HFF-Myc (cell line): ENCODE measurements around the gene PROSER2.
A peak's percentile ranks its signal among the peaks of the same experiment; 100 is the strongest.

Experiments
- DNase-seq: peaks from one replicate; pipeline ENCODE4 v3.0.0-alpha.2; 2011; ENCODE audit warnings: low read depth; ENCODE audit errors: extremely low read depth
- H3K4me3 ChIP-seq: replicated peaks from 2 replicates; pipeline ENCODE4 v1.5.1; 2011; ENCODE audit warnings: low read depth, mild to moderate bottlenecking, control low read depth, low read length
- TF ChIP-seq, protein P1 (sequence below): IDR thresholded peaks from 2 replicates; pipeline ENCODE4 v1.5.1; 2012; ENCODE audit warnings: mild to moderate bottlenecking, low read depth, low read length, control low read depth; ENCODE audit errors: missing control alignments

Gene PROSER2, protein sequence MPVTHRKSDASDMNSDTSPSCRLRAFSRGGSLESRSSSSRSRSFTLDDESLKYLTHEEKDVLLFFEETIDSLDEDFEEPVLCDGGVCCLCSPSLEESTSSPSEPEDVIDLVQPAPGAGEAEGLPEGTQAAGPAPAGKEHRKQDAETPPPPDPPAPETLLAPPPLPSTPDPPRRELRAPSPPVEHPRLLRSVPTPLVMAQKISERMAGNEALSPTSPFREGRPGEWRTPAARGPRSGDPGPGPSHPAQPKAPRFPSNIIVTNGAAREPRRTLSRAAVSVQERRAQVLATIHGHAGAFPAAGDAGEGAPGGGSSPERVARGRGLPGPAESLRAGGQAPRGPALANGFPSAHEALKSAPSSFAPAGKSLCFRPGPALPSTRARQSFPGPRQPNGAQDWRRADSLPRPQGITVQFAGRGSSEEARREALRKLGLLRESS

DNA sequence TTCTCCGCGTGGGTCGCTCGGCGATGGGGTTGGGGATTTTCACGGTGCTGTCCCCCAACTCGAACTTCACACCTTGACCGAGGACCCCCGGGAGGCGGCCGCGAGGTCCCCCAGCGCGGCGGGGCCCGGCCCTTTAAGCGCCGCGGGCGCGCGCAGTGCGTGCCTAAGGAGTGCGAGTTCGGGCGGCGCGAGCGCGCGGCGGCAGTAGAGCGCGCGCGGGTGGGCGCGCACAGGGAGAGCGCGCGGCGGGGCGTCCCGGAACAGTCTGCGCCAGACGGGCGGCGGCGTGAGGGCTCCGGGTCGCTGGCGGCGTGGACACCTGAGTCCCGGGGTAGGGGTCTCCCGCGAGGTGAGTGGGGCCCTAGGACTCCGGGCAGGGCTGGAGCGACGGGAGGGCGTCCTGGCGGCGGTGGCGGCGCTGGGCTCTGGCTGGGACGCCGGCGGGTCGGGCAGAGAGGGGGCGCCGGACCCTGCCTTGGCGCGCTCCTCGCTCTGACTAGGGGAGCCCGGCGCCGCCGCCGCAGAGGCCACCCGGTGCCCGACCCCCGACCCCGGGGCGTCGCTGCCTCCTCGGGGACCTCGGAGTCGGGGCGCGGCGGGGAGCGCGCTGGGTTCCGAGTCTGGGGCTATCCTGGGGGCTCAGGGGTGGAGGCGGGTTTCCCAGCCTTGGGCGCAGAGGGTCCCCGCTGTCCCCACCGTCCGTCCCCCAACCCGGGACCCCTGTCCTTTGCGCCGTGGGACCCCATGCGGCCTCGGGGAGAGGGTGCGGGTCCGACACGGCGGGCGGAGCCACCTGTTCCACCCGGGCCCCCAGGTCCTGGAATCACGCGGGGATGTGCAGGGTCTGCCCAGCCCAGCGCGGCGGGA, at the start of gene PROSER2:
PROSER2 (plus strand) TSS at position 235 of the 867 bp plus-strand sequence. CDS start 28,722 bp downstream, outside the sequence.
- no peak for DNase-seq
- peak within 1 kb of the TSS; percentile 53 for H3K4me3 ChIP-seq
- TF ChIP-seq, protein P1, sequence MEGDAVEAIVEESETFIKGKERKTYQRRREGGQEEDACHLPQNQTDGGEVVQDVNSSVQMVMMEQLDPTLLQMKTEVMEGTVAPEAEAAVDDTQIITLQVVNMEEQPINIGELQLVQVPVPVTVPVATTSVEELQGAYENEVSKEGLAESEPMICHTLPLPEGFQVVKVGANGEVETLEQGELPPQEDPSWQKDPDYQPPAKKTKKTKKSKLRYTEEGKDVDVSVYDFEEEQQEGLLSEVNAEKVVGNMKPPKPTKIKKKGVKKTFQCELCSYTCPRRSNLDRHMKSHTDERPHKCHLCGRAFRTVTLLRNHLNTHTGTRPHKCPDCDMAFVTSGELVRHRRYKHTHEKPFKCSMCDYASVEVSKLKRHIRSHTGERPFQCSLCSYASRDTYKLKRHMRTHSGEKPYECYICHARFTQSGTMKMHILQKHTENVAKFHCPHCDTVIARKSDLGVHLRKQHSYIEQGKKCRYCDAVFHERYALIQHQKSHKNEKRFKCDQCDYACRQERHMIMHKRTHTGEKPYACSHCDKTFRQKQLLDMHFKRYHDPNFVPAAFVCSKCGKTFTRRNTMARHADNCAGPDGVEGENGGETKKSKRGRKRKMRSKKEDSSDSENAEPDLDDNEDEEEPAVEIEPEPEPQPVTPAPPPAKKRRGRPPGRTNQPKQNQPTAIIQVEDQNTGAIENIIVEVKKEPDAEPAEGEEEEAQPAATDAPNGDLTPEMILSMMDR = no peak

DNA sequence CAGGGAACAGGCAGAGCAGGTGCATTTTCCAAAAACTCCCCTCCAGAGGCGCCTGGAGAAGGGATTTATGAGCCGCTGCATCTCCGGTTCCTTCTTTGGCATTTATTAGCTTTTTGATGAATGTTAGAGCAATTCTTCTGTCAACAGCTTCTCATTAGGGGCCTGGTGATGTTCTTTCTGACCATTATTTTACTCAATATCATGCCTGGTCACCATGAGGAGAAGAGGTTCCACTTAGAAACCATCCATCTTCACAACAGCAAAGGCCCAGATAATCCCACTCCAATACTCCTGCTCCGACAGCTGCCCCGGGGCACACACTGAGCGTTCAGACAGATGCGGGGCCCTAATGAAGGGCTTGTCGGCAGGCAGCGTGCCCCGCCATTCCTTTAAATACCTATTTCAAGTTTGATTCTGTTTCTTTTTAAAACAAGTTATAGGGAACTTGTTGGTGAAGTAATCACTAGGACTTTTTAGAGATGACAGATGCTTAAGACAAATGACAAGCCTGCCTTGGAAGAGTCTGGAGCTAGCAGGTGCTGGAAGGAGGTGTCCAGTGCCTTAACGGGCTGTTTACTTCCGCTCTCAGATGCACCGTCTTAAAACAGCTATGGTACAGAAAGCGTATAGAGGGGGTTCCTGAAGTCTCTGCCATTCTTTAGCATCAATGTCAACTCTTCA, 49.3 kb upstream of the PROSER2 start:
- DNase-seq = no peak
- TF ChIP-seq, protein P1 = no peak
- no peak overlapping the region for H3K4me3 ChIP-seq

DNA sequence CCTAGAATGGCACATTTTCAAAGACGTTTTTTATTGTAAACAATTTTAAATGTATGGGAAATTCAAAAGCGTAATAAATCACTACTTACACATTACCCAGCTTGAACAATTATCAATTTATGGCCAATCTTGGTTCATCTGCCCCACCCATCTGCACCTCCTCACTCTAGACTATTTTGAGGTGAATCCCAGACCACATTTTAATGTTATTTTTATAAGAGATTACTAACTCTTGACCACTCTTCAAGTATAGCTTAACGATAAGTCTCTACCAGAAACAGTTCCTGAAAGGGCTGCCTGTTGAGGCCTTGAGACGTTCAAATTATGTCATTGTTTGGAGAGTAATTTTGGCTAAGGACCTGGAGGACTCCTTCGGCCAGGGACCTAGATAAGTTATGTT, 47.7 kb upstream of the PROSER2 start:
- no peak for DNase-seq
- no peak overlapping the region for H3K4me3 ChIP-seq
- TF ChIP-seq, protein P1 = no peak

DNA sequence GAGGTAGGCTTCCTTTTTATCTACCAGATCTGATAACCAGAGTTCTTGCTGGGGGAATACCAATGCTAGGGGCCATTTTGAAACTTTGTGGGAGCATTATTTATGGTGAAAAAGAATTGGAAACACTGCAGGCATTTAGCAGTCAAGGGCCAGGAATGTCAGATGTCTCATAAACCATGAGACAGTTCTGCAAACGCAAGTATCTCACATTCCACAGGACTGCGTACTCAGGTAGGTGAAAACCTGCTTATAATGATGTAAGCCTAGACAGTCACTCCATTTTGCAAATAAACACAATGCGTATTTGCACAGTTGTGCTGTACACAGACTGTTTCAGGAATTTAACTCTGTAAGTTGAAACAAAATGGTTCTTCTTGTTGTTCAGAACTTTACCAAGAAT, 47.1 kb upstream of the PROSER2 start:
- no peak overlapping the region for H3K4me3 ChIP-seq
- TF ChIP-seq, protein P1 = no peak
- no peak for DNase-seq

DNA sequence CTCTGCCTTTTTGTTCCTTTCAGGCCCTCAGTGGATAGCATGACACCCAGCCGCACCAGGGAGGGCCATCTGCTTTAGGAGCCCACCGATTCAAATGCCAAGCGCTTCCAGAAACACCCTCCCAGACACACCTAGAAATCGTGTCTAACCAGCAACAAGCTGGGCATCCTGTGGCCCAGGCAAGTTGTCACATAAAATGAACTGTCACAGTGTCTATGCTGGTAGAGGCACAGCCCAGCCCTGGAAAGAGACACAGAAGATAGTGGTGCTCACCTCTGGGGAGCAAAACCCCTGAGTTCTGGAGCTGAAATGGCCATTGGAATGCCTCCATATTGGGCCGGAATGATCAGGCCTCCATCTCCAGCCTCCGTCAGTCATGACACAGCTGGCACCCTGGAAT, 42.0 kb upstream of the PROSER2 start:
- TF ChIP-seq, protein P1 = no peak
- DNase-seq = no peak
- no peak overlapping the region for H3K4me3 ChIP-seq

DNA sequence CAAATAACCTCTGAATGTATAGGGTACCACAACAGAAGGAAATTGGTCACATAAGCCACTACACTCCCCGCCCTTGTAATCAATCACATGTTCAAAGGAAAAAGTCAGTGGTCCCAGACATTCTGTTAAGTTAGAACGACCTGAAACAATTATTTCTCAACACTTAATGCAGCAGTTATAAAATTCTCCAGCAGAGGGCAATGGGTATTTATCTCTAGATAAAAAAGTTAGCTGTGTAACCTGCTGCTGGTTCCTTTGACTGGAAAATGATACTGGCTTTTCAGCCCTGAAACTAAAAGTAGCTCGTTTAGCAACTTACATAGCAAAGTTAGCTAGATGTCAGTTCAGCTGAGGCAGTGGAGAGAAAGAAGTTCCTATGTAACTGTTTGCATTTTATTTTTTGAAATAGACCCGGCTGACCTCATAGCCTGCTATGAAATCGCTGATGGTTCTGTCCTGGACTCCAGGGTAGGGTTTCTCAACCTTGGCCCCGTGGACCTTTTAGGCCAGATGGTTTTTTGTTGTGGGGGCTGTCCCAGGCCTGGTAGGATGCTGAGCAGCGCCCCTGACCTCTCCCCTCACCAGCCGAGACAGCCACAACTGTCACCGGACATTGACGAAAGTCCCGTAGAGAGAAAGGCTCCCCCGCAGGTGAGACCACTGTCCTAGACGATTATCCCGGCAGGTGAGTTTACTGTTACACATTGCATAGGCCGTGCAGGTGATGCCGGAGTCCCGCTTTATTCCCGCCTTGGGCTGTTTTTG, 40.2 kb upstream of the PROSER2 start:
- peak; percentile 25 for DNase-seq
- H3K4me3 ChIP-seq = no peak overlapping the region
- TF ChIP-seq, protein P1 = peak; percentile 53
